Myocyte (in vitro differentiated cells): ENCODE data around the gene SLC26A3. TPM values are rescaled to one million over a fixed set of nuclear protein-coding genes. Genes with fewer than 3 reads are reported as not detected.
"Not testable (repeated sequence)": the region's sequence is repeated elsewhere in the genome, so short reads cannot be mapped to it uniquely, and the experiment has no call there.

Source experiments
- DNase-seq: peaks from one replicate; pipeline ENCODE4 v3.0.0-alpha.2; 2012; ENCODE audit warnings: low read depth
- polyA plus RNA-seq: library from polyadenylated mRNA; unstranded; fragments of >200 nt; gene quantifications from one replicate; pipeline ENCODE4 v1.2.1, GENCODE V29; 2012; ENCODE audit warnings: missing spikeins
- total RNA-seq: library from RNA; depleted of rRNA; stranded (reverse); fragments of >200 nt; gene quantifications from 2 replicates; pipeline ENCODE4 v1.2.3, GENCODE V29; 2014

SLC26A3 gene
- total RNA-seq: not detected in 2 replicates
- polyA plus RNA-seq: not detected

- DNase-seq: no peak
Observed at GRCh38 chr7:107803009-107803610, at the start of gene SLC26A3. Gene SLC26A3, minus strand, starts transcription at chr7:107803223. Its CDS starts 8,714 bp downstream, at chr7:107794509.

DNA sequence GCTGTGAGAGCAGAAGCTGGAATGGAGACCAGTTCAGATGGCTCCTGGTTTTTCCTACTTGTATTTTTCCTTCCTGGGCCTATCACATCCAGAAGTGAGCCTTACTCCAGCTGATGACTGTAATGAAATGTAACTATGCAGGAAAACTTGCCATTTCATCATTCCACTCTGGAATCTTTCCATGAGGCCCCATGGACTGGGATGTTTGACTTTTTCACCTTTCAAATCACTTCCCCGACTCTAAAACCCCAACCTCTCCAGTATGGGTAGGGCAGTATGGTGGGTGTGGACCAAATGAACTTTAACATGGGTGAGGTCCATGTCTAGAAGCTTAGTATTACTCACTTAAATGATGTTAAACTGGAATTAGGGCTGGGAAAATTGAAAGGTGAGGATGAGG, 47.6 kb upstream of the SLC26A3 start:
- DNase-seq: no peak

DNA sequence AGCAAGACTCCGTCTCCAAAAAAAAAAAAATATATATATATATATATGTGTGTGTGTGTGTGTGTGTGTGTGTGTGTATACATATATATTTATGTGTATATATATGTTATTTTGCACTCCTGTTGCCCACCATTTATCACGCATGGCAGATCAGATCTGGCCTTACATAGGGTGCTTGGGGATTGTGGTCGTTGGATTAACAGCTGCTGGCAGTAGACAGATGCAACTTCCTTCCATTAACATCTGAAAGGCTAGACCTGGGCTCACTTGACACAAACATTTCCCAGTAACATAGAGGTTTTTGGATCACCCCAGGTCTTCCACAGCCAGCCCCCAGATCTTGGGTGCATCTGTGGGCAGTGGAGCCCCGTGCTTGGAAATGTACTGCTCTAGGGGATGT, 47.2 kb upstream of the SLC26A3 start:
- no peak for DNase-seq

DNA sequence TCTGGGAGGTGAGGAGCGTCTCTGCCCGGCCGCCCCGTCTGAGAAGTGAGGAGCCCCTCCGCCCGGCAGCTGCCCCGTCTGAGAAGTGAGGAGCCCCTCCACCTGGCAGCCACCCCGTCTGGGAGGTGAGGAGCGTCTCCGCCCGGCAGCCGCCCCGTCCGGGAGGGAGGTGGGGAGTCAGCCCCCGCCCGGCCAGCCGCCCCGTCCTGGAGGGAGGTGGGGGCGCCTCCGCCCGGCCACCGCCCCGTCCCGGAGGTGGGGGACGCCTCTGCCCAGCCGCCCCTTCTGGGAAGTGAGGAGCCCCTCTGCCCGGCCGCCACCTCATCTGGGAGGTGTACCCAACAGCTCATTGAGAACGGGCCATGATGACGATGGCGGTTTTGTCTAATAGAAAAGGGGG, 45.2 kb upstream of the SLC26A3 start:
- DNase-seq: not testable (repeated sequence)

DNA sequence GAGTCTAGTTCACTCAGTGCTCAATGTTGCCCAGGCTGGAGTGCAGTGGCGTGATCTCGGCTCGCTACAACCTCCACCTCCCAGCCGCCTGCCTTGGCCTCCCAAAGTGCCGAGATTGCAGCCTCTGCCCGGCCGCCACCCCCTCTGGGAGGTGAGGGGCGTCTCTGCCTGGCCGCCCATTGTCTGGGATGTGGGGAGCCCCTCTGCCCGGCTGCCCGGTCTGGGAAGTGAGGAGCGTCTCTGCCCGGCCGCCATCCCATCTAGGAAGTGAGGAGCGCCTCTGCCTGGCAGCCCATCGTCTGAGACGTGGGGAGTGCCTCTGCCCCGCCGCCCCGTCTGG, 44.8 kb upstream of the SLC26A3 start:
- not testable (repeated sequence) for DNase-seq

DNA sequence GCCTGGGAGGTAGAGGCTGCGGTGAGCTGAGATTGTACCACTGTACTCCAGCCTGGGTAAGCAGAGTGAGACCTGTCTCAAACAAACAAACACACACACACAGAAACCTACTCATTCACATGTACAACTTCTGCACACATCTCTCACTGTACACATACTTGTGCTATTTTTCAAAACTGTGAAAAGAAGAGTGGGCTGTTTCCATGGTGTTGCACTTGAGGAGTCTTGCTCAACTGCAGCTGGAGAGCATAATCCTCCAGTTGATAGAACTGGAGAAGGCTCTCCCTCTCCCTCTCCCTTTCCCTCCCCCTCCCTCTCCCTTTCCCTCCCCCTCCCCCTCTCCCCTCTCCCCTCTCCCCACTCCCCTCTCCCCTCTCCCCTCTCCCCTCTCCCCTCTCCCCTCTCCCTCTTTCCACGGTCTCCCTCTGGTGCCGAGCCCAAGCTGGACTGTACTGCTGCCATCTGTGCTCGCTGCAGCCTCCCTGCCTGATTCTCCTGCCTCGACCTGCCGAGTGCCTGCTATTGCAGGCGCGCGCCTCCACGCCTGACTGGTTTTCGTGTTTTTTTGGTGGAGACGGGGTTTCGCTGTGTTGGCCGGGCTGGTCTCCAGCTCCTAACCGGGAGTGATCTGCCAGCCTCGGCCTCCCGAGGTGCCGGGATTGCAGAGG, 44.3 kb upstream of the SLC26A3 start:
- no peak for DNase-seq

DNA sequence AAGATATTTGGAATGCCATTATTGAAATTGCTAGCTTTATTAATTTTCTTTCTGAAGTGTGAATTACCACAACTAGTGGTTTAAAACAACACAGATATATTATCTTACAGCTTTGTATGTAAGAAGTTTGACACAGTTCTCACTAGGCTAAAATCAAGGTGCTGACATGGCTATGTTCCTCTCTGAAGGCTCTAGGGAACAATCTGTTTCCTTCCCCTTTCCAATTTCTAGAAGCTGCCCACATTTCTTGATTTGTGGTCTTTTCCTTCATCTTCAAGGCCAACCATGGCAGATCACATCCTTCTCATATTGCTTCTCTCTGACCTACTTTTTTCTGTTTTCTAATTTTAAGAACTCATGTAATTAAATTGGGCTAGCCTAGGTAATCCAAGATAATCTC, 43.3 kb upstream of the SLC26A3 start:
- DNase-seq: no peak

- no peak for DNase-seq
Observed at GRCh38 chr7:107843184-107843583, 40.2 kb upstream of the SLC26A3 start.

DNA sequence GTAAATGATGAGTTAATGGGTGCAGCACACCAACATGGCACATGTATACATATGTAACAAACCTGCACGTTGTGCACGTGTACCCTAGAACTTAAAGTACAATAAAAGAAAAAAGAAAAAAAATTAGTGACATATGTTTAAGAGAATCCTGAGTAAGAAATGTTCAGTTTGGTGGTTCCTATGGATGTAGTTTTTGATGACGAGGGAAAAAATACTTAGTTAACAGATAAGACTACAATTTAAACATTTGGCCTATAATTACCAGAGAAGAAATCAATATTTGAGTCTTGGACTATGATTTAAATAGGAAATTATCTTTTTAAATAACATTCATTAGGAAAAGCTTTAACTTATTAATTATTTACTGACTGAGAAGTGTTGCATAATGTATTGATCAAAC, 39.2 kb upstream of the SLC26A3 start:
- no peak for DNase-seq

DNA sequence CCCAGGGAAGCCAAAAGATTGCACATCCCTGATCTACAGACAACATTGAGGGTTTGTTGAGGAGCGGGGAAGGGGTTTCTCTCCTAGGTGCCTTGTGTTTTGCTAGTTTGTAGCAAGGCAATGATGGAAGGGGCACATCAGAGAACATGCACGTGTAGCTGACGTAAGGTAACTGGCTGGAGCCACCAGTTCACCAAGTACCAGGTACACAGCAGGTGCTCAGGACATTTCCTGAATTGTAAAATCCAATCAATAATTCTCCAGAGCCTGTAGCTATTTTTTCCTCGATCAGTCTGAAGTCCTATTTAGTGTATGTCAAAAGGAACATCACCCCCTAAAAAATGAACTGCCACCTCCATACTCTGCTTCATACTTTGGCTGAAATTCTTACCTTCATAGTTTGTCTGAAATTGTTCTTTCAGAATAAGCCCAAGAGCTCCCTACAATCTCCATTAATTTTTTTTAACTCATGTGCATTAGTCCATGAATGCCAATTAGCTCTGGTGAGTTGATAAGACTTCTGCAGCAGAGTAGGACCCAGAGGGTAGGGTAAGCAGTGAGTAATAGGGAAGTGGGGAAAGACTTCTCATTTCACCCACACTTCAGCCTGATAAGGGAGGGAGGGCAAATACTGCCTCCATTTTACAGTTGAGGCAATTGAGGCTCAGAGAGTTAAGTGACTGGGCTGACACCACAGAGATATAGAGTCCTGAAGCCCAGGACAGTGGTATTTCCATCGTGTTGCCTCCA, 36.0 kb upstream of the SLC26A3 start:
- DNase-seq: no peak

GRCh38 chr7:107838024-107838601, 35.1 kb upstream of the SLC26A3 start:
- DNase-seq: no peak

- DNase-seq: no peak
Observed at GRCh38 chr7:107837145-107837512, 34.1 kb upstream of the SLC26A3 start.

DNA sequence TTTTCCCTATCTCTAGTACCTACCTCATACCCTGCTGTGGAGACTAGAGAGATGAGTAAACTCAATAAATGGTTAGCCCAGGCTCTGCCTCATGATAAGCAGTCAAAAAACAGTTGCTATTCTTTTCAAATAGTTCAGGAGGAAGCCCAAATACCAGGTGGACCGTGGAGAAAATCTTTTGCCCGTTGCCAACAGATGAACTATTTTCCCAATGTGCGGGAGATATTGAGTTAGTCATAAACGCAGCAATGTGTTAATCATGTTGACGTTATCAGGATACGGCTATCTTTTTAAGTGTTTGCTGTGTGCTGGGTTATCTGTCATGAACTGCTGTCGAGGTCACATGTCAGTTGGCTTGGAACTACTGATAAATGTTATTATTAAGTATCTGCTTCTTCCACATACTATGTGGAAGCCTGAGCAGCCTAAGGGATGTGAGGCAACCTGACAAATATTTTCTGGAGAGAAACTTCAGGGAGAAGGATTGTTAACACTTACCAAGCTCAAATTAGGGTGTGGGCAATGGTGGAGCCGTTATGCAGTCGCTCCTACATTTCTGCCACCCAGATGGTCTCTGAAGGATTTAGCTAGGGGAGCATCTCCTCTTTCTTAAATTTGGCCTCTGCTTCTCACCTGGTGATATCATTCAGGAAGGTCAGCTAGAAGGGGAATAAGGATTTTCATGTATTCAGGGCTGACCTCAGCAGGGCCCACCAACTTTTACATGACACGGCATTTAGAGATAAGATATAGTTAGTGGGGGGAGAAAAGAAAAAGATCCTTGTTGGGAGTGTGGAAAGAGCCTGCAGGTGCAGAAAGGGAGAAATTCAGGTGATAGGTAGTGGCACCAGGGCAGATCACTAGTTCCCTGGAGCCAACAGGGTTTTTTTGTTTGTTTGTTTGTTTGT, 33.5 kb upstream of the SLC26A3 start:
- no peak for DNase-seq

DNA sequence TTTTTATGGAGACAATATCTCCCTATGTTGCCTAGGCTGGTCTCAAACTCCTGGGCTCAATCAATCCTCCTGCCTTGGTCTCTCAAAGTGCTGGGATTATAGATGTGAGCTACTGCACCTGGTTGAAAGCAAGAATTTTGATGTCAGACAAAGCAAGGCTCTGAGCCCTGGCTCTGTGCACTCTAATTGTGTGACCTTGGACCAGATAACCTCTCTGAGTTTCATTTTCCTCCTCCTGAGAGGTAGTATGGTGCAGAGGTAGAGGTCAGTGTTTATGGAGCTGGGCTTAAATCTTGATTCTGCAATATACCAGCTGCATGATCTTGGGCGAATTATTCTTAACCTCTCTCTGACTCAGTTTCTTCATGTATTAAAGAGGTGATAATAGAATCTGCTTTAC, 31.4 kb upstream of the SLC26A3 start:
- DNase-seq: no peak

- DNase-seq: no peak
Observed at GRCh38 chr7:107833684-107834106, 30.7 kb upstream of the SLC26A3 start.

GRCh38 chr7:107830420-107830819, 27.4 kb upstream of the SLC26A3 start:
- DNase-seq: no peak

DNA sequence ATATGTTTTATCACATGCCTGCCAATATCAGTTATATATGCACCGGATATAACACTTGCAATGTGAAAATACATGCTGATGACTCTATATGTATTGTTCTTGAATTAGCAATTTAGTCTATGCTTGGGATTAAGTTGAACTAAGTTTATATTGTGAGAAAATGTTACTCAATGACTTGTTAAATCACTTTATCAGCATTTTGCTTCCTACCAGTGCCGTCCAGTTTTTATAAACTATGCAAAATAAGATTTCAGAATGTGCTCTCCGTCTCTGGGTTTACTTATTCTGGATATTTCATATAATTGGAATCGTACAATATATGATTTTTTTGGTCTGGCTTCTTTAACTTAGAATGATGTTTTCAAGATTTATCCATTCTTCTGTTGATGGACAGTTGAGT, 25.5 kb upstream of the SLC26A3 start:
- DNase-seq: no peak

GRCh38 chr7:107827501-107827900, 24.5 kb upstream of the SLC26A3 start:
- no peak for DNase-seq

GRCh38 chr7:107826451-107826850, 23.4 kb upstream of the SLC26A3 start:
- no peak for DNase-seq

- no peak for DNase-seq
Observed at GRCh38 chr7:107824858-107825257, 21.8 kb upstream of the SLC26A3 start.

DNA sequence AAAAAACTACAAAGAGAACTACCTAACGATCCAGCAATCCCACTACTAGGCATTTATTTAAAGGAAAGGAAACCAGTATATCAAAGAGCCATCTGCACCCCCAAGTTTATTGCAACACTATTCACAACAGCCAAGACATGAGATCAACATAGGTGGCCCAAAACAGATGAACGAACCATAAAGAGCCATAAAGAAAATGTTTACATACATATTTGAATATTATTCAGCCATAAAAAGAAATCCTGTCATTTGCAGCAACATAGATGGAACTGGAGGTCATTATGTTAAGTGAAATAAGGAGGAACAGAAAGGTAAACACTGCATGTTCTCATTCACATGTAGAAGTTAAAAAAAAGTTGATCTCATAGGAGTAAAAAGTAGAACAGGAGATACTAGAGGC, 15.6 kb upstream of the SLC26A3 start:
- DNase-seq: no peak
